GM18867 (cell line): Measurements from ENCODE around the gene FDXACB1.

Experiments
- ATAC-seq: cut with Tn5 transposase; IDR thresholded peaks from one replicate; pipeline ENCODE4 v1.9.1; 2021; ENCODE audit warnings: mild to moderate bottlenecking, moderate library complexity; ENCODE audit not compliant: unreplicated experiment

Gene FDXACB1, protein sequence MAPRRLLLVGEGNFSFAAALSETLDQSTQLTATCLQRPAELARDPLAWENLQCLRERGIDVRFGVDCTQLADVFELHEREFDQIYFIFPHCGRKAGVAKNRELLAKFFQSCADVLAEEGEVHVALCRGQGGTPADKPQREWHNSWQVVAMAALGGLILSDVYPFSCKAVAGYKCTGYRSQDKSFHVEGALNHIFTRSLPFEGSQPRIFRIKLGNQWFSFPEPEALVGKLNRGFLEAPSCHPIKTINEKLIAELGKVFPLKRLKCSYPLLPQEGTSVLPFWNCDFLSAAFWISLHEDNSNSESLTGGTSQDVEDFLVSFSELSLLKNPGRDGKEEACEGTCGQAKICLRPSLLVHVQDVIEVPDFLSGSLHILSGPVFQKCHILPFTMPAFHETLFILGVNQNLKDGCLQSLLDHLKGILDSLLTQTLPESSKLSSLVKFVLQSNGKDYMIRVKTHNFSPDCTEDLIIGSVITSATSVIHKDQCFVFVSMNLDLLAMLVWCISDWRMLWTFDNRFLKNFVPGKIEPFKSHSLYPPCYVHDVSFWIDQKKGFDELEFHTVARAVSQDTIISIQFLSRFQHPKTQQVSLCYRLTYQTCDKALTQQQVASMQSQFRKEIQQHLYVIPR

GRCh38 chr11:111878849-111879636 lies at the start of gene FDXACB1, which contains the start of gene CFAP68:
FDXACB1 (minus strand) TSS chr11:111879165; CDS start chr11:111879132, 33 bp downstream.
CFAP68 (plus strand) TSS chr11:111879541; CDS start chr11:111879561, 20 bp downstream.
- ATAC-seq, result peak; percentile 85

GRCh38 chr11:111926505-111927391 lies 47.8 kb upstream of the FDXACB1 start:
- peak; percentile 92 for ATAC-seq

DNA sequence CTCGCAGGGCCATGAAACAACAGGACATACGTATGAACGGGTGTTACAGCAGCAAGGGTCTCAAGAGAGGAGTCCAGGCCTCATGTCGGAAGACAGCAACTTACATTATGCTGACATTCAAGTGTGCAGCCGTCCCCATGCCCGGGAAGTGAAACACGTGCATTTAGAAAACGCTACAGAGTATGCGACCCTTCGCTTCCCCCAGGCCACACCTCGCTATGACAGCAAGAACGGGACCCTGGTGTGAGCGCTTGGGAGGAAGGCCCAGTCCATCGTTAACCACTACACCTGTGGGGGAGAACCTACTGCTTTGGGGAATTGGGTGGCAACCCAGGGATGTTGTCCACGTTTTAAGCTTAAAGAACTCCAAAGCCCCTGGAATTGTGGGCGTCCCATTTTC lies 47.0 kb upstream of the FDXACB1 start:
- no peak for ATAC-seq

GRCh38 chr11:111923951-111924350 lies 45.0 kb upstream of the FDXACB1 start:
- ATAC-seq, result no peak

- ATAC-seq, result no peak
Observed at GRCh38 chr11:111923351-111923788, 44.4 kb upstream of the FDXACB1 start.

GRCh38 chr11:111922803-111923202 lies 43.8 kb upstream of the FDXACB1 start:
- ATAC-seq, result no peak

DNA sequence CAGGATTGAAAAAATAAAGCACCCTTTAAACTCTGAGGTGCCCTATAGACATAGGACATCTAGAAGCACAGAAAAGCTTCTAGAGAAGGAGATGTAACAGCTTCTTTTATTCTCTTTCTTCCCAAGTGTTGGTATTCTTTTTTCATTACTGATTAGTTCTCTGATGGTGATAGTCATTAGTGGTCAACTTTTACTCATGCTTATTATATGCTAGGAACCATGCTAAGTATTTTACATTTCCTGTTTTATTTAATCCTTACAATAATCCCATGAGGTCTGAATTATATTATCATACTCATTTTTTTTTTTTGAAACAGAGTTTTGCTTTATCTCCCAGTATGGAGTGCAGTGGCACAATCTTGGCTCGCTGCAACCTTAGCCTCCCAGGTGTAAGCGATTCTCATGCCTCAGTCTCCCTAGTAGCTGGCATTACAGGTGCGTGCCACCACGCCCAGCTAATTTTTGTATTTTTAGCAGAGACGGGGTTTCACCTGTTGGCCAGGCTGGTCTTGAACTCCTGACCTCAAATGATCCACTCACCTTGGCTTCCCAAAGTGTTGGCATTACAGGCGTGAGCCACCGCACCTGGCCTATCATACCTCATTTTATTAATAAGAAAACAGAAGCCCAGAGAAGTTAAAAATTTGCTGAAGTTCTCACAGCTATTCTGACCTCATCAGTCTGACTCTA lies 42.7 kb upstream of the FDXACB1 start:
- no peak for ATAC-seq

GRCh38 chr11:111920908-111921307 lies 41.9 kb upstream of the FDXACB1 start:
- no peak for ATAC-seq

DNA sequence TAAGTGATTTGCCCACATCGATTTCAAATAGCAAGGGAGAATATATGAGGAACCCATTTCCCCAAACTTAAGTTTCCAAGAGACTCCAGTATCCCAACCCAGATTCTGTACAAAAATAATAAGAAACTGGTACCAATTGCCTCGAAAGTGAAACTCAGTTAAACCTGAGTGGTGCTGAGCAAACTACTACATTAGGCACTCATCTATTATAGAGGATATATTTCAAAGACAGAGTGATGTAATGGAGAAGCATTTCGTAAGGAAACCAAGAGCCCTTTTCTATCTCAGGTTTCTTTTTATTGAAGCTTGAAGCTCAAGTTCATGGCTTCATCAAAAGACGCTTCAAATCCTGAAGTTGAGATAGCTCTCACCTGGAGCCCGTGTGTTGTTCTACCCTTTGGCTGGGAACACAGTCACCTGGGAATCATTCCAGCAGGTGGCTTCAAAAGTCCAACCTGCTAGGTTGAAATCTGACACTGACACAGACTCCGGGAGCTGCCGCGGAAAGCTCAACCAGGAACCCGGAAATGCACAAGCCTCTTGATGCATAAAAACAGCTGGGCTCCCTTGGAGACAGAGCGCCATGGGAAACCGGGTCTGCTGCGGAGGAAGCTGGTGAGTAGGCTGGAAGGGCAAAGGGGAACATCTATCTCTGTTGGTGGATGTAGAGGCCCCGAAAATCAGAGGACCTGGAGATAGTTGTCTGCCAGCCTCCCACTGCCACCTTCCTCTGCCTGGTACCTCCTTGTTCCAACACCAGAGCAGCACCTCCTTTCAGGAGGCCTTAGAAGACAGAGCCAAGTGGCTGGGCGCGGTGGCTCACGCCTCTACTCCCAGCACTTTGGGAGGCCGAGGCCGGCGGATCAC lies 39.7 kb upstream of the FDXACB1 start, which contains the start of gene C11orf52:
Gene C11orf52 (plus strand): TSS at position 524 of the 867 bp plus-strand sequence. CDS start 60 bp downstream, at position 584.
- ATAC-seq, result no peak

DNA sequence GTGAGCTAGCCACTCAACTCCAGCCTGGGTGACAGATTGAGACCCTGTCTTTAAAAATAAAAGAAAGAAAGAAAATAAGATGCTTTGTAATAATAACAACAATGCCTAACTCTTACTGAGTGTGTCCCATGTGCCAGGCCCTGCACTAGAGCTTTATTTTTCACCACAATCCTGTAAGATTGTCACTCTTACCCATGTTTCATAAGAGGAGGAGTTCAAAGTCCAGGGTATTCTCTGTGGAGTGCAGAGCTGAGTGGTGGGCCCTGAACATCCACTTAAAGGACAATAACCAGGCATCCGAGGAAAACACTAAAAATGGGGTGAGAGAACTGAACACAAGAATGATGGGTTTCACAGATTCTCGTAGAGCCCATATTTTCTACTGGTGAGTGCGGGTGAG lies 38.8 kb upstream of the FDXACB1 start:
- ATAC-seq, result no peak

- ATAC-seq, result no peak
Observed at GRCh38 chr11:111917312-111917711, 38.3 kb upstream of the FDXACB1 start.

DNA sequence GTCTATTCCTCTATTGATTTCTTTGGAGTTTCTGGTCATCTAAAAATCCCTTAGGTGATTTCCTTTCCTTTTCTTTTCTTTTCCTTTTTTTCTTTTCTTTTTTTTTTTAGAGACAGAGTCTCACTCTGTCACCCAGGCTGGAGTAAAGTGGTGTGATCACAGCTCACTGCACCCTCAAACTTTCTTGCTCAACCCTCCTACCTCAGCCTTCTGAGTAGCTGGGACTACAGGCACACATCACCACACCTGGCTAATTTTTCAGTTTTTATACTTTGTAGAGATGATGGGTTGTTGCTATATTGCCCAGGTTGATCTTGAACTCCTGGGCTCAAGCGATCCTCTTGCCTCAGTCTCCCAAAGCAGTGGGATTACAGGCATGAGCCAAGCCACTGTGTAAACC lies 37.8 kb upstream of the FDXACB1 start:
- ATAC-seq, result no peak

DNA sequence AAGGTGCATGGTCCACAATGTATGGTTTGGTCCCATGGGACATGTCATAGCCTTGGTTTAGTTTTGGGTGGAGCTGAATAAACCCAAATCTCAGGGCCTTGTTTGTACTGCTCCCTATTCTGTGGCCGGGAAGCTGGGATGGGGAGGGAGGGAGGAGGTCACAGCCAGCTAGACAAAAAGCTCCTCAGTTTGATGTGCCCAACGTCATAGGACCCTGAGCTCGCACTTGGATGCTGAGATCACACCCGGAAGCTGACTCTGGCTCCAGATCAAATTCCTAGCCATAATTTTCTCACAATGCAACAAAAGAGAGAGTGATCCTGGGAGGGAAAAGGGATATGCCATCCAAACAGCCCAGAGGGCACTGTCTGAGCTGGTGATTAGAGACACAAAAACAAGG lies 35.0 kb upstream of the FDXACB1 start:
- ATAC-seq, result no peak

DNA sequence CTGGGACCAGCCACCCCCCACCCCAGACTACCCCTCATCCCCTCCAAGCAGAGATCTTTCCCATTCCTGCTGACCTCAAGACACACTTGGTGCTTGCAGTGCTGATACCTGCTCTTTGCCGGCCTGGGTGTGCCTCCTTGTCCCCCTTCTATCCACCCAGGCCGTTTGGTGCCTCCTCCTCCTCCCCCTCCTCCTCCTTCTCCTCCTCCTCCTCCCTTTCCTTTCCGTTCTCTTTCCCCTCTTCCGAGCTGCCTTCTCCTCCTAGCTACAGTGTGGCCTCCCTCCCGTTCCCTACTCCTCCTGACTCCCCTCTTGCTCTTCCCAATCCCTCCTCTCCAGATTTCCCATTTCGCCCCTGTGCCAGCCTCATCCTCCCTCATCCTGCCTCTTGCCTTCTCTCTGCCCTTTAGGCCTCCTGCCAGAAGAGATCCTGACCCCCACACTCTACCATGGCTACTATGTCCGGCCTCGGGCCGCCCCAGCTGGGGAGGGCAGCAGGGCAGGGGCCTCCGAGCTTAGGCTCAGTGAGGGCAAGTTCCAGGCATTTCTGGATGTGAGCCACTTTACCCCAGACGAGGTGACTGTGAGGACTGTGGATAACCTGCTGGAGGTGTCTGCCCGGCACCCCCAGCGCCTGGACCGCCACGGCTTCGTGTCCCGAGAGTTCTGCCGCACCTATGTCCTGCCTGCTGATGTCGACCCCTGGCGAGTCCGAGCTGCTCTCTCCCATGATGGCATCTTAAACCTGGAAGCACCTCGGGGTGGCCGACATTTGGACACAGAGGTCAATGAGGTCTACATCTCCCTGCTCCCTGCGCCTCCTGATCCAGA lies 34.3 kb upstream of the FDXACB1 start:
- no peak for ATAC-seq

- ATAC-seq, result no peak
Observed at GRCh38 chr11:111912535-111912934, 33.6 kb upstream of the FDXACB1 start, which contains the start of gene HSPB2. HSPB2 (plus strand) TSS chr11:111912734; CDS start chr11:111912830, 96 bp downstream.

- ATAC-seq, result no peak
Observed at GRCh38 chr11:111911563-111912401, 32.8 kb upstream of the FDXACB1 start, which contains the start of gene CRYAB. CRYAB (minus strand) TSS chr11:111911770; CDS start chr11:111911724, 46 bp downstream.
